GM18517 (cell line): Measurements from ENCODE around the gene TBC1D1.
A peak's percentile ranks its signal among the peaks of the same experiment; 100 is the strongest.

Source experiments
- ATAC-seq: cut with Tn5 transposase; IDR thresholded peaks from one replicate; pipeline ENCODE4 v1.9.1; 2021; ENCODE audit warnings: mild to moderate bottlenecking, moderate library complexity; ENCODE audit not compliant: unreplicated experiment

The TBC1D1 gene

DNA sequence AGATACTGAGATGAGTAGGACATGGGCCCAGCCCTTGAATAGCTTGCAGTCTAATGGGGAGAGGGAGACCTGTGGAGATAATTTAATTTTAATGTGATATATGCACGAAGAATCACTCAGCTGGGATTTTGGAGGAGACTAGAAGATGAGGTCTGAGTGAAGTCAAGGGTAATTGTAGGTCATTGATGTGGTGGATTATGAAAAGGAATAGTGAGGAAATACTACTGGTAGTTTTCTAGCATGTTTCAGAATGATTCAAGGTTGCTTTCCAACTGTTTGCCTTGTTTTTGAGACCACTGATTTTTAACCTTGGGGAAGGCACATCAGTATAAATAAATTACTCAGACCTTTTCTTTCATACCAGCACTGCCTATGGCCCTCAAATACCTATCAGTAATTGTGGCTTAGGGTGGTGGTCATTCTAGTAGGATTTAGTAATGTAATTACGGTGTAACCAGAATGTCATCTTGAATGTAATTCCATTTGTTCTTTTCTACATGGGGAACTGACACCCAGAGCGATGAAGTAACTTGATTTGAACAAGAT is 94.9 kb downstream of the TBC1D1 start:
- ATAC-seq, result no peak

DNA sequence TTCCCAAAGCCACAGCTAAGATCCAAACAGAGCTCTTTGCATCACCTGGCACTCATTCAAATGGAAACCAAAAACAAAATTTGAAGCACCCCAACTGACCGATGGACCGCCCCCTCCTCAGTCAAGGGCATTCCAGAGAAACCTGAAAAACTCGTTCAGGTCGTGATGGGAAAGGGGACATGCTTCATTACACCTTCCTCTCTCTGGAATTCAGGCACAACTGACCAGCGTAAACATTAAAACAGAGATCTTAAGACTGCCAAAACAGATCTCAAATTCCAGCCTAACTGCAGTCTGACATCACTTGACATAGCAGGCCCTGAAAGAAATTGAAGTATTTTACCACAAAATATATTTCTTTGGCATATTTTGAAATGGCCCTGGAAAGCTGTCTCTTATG is 97.8 kb downstream of the TBC1D1 start:
- no peak for ATAC-seq

DNA sequence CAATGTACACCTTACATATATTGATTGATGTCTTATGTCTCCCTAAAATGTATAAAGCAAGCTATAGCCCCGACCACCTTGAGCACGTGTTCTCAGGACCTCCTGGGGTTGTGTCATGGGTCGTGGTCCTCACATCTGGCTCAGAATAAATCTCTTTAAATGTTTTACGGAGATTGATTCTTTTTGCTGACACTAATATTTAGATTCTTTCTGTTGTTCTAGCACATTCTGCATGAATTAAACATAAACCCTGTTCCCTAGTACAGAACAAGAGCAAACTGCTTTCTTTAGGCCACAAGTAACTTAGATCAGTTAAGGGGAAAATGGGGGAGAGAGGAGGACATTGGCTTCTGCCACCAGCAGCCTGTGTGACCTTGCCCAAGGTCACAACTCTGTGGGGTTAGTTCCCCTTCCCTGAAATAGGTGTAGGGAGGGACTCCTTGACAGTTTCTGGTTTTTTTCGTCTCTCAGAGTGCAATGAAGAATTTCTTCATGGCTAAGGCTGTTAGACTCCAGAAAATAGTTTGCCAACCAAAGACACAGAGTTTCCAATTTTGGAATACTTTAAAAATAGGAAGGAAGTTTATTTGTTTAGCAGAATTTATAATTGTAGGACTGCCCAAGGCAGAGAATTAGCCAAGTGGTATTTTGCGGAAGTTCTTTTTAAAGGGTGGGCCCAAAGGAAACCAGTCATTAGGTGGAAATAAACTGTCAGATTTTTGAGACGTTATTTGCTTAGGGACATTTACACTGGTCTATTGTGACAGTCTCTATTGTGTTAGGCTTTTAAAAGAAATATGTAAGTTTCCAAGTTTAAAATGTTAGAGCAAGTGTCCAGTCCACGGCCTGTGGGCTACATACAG is 98.7 kb downstream of the TBC1D1 start:
- no peak for ATAC-seq

DNA sequence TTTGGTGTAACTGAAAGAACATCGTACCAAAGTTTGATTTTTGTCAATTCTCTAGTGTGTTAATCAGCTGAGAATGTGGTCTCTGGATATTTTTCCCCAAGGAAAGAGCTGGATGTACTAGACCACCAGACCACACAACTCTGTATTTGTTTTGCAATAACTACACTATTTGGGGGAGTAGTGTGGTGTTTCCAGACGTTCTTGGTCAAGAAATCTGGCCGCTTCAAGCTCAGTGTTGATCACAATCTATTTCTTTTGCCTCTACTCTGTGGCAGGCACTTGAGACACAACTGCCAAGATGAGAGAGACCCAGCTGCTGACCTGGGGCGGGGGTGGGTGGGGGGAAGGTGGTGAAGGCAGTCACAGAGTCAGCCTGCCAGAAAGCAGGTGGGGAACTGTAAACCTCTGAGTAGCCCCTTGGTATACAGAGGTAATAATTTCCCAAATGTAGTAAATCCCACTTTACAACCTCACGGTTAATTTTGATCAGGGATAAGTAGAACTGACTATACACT is 99.9 kb downstream of the TBC1D1 start:
- ATAC-seq, result no peak

DNA sequence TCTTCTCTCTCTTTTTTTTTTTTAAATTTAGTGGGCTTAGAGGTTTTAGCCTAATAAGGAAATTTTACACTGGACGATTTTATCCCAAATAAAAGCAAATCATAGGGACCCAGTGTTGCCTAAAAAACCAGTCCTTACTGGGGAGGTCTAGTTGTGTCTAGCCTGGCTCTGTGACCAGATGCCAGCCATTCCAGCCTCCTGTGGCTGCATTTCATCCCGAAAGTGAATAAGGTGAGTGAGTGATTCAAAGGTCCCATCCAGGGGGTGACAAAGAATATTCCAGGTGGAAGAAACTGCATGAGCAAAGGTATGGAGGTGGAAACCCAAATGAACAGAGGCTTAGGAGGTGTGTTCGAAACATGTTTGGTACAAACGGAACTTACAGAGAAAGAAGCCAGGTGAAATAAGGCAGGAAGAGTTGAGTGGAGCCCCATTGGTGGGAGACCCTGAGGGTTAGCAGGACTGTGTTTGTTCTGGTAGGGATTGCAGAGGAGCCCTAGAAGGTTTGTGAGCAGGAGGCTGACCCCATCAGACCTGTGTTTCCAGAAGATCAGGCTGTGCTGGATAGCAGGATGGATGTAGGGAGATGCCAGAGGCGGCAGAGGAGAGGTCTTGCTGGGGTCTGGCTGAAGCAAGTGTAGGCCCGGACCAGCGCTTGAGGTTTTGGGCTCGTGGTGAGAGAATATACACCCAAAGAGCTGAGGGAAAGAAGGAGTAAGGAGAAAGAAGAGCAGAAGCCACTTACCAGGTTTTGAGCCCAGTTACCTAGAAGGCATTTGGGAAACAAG is 100.9 kb downstream of the TBC1D1 start:
- no peak for ATAC-seq

DNA sequence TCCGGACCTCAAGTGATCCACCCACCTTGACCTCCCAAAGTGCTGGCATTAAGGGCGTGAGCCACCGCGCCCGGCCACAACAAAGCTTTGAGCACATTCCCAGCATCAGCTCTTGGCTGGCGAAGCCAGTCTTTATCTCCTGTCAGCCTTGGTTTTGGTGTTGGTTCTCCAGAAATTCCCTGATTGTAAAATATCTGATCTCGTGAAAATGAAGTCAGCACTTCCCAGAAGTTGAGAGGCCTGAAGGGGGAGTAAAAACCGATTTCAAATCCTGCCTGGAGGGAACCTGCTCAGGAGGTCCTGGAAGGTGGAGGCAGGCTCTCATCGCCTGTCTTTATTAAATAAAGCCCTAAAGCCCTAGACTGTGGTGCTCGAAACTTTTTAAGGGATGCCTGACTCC is 102.9 kb downstream of the TBC1D1 start:
- ATAC-seq, result no peak

DNA sequence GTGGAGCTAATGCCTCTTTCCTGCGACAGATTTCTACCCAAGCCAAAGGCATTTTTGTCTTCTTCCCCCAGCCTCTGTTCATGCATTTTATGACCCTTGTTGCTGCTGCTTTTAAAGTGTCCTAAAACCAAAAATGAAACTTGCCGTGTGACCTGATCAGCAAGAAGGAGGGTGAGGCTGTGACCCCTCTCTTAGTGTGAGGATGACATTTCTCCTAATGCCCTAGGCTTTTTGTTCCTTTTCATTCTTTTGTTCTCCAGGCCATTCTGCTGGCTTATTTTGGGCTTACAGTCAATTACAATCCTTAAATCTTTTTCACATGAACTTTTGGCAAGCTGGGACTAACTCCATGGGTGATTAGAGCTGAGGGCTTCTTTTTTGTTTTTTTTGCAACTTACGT is 103.7 kb downstream of the TBC1D1 start:
- ATAC-seq, result peak; percentile 70

DNA sequence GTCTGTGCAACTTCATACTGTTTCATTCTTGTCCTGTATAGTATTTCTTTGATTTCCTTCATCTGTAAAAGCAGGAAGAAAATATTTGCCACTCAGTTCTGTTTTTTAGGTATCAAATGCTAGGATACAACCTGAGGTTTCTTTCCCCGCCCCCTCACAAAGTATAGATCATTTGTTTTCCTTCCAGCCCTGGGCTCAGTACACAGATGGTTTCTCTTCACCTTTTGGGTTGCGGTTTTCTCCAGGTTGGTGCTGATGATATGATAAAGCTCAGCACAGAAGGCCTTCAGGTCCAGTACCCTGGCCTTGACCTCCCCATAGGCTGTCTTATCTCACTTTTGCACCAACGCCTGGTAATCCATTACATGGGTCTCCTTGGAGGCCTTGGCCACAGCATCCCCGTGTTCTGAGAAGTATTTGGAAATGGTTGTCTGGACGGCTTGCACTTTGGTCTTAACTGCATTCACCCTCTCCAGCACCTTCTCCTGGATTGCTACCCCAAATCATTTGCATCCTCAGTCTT is 104.5 kb downstream of the TBC1D1 start:
- ATAC-seq, result no peak

DNA sequence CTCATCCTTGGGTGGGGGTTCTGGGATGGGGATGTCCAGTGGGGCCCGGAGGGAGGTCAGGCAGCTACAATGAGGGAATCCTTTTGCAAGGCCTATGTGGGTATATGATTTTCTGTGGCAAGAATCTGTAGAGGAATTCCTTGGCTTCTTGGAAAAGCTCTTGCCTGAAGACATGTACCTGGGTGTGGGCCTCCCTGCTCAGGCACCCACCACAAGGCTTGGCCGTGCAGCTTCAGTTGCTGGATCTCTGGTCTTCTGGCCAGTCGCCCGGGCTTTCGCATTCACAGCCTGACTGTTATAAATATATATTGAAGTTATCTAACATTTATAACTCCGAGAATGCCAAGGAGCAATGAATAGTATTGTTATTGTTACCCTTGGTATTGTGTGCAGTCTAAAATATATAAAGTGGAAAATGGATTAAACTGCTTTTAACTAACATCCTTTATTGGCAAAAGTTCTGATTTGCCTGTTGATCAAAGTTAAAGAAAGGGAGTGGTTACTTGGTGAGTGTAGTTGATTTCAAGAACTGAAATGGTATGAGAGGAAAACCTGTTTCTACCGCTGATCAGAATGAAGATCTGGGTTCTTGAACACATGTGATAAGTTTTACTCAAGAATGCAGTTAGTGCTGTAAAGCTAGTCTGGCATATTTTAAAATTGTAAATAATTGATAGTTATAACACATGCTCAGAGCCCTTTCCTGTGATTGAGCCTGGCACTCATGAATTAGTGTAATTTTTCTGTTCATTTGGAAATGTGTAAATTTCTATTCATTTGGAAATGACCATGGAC is 105.3 kb downstream of the TBC1D1 start:
- ATAC-seq, result no peak

DNA sequence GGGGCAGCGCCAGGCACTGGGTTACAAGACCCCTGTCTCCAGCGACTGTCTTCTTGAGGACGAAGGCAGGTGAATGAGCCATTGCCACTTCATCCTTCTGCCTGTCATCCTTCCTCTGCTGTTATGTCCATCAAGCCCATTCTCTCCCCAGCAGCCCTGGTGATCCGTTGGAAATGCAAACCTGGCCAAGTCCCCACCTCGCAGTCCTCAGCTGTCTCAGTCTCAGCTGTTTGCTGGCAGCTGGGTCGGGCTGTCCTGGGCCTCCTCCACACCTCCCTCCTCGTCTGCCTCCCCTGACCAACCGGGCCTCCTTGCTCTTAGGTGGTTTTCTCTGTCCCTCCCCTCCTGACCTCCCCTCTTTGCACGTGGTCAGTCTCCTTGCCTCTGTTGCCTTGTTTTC is 107.3 kb downstream of the TBC1D1 start:
- ATAC-seq, result no peak

DNA sequence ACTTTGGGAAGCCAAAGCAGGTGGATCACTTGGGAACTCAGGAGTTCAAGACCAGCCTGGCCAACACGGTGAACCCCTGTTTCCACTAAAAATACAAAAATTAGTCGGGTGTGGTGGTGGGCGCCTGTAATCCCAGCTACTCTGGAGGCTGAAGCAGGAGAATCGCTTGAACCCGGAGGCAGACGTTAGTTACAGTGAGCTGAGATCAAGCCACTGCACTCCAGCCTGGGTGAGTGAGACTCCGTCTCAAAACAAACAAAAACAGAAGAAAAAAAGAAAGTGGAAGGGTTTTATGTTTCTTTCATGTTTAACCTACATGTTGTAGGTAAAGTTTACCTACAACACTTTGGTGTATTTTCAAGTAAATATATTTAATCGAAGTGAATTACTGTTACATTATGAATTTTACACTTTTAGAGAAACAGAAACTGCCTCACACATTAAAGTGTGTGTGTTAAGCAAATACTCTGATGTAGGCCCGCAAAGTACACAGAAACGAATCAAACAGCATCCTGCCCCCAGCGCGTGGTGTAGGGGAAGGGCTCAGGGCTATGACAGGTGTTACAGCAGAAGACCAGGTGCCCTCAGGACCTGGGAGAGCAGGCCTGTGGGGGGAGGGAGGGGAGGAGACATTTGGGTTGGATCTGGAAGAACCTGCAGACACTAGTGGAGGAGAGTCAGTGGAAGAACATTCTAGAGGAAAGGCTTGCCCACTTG is 108.3 kb downstream of the TBC1D1 start:
- no peak for ATAC-seq

DNA sequence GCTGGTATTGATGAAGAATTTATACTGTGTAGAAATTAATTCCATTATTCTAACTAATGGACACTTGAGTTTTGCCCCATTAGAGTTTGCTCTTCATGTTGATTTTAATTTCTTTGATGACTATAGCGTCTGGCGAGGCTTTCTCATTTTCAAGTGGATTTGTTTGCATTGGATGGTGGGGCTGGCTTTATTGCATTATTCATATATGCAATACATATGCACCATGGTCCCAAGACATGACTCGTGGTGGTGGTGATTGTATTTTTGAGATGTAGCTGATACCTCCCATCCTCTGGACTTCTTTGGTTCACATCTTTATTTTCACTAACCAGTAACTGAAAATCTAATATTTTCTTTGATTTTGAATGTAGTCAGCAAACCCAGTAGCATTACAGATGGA is 109.1 kb downstream of the TBC1D1 start:
- ATAC-seq, result no peak

DNA sequence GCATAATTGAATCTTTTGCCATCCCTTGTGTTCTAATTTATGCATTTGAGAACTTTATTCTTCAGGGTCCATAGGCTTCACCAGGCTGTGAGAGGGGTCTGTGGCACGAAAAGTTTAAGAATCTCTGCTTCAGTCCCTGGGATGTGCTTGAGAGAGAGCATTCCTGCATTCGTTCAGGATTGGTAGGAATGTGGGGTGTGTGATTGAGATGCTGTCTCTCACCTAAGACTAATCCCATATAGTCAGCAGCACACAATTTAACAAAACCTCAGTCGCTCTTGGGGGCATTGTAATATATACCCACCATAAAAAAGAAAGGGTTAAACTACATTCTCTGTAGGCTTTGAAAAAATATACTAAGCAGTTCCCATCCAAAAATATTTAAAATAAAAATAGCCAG is 111.0 kb downstream of the TBC1D1 start:
- no peak for ATAC-seq

DNA sequence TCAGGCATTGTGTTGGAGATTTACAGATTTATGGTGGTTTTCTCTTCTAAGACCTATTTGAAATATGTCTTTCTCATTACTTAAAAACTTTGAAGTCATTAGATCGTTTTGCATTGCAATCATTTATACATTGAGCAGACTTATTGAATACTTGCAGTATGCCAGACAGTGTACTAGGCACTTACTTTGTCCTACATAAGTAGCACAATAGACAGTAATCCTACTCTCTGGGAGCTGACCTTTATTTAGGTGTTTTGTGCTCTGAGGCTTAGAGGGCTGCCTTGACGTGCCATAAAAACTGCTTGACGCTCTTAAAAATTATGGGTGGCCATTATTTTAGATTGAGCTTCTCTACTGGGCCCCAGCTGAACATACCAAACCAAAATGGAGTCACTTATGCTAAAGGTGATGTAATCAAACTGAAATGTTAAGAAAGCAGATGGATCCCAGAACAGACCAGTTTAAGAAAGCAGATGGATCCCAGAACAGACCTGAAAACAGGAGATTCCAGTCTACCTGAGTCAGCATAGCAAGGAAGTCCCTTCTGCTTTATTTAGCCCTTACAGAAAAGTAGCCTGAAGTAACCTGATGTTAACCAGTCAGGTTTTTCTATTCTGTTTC is 111.7 kb downstream of the TBC1D1 start:
- no peak for ATAC-seq

DNA sequence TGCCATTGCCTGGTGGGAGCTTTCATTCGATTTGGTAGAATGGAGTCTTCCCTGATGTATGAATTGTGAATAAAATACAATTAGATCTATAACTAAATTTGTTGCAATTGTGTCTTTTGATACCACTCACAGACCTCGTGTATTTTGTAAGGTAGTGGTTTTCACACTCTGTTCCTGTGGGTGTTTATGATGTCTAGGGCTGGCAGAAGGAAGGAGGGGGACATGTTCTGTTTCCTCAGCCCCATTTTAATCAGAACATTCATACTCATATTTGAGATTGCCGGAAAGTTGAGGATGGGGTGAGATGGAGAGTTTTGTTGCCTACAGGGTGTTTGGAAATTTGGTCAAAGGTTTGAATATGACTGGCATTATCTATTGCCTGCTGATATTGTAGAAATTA is 112.2 kb downstream of the TBC1D1 start:
- ATAC-seq, result no peak

DNA sequence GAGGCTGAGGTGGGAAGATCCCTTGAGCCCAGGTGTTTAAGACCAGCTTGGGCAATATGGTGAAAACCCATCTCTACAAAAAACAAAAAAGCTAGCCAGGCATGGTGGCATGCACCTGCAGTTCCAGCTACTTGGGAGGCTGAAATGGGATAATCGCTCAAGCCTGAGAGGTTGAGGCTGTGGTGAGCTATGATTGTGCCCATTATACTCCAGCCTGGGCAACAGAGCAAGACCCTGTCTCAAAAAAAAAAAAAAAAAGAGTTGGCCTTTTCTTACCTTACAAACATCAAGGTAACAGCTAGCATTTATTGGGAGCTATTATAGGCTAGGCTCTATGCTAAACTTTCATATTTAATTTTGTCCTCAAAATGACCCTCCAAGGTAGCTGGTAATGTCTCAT is 112.7 kb downstream of the TBC1D1 start:
- ATAC-seq, result no peak

DNA sequence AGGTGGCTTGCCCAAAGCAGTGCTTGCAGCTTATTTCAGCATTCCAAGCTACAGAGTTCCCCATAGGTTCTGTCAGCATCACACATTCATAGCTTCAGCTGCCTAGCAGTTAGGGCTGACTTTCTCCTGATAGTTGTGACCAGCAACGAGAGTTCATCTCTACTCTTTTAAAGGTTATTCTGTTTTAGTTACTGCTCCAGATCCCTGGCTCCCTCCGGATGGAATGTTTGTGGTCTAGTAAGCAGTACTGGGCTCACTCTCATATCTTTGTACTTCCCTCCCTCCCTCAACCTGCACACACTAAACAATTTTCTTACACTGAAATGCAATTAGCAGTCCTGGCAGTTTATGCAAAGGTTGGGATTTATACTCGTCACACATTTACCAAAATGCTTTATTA is 113.2 kb downstream of the TBC1D1 start:
- ATAC-seq, result no peak

DNA sequence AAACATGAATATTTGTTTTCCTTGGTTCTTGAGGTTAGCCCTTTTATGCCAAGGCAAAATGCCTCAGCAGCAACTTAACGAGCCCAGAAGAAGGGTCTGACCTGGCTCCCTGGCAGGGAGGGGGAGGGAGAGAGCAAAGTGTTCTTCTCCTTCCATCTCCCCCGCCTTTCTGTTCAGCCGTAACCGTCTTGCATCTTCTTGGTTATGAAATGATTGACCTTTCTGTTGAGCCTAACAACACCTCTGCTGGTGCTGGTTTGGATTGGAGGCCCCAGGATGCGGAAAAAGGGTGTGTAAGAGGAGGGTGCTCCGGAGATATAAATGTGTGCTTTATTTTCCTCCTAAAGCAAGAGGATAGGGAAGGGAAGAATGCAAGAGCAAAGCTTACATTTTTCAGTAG is 114.0 kb downstream of the TBC1D1 start:
- ATAC-seq, result no peak

DNA sequence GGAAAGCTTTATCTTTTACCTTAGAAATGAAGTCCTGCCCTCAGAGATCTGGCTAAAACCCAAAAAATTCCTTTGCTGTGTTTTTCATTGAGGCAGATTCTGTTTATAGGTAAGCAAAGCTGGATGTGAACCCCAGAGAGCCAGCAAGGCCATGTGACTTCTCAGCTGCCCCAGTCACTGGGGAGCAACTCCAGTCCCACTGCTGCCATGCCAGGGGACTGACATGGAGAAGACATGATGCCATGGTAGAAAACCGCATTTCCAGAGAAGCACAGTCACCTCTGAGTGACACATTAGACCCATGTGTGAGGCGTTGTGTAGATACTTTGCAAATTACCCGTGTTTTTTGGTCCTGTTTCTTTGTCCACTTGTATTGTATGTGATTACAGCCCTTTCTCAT is 114.8 kb downstream of the TBC1D1 start:
- ATAC-seq, result no peak

DNA sequence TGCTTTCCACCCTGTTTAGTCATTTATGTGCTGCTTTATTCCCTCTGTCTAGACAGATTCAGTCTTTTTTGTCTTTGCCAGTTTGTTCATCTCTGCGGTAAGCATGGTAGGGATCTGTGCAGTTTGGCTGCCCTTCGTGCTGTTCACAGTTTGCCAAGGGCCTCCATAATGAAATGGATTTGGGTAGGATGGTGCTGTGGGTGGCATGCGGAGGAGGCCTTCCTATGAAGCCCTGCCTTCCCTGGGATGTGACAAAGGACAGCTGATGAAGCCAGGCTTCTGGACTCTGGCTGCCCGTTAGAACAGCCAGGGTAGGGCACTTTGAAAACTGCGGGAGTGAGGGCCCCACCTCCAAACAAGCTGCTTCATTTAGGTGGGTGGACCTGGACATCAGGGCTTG is 116.8 kb downstream of the TBC1D1 start:
- ATAC-seq, result no peak
